ENCODE data around the gene TMCO5A. TPM values are rescaled to one million over a fixed set of nuclear protein-coding genes. Genes with fewer than 3 reads are reported as not detected.
"Not testable (repeated sequence)": the region's sequence is repeated elsewhere in the genome, so short reads cannot be mapped to it uniquely, and the experiment has no call there.

Gene TMCO5A
- total RNA-seq, 2 experiments from 2014 or later = not detected

- no peaks in the 10 kb centered on the region for H3K9me3 Mint-ChIP-seq (ENCODE audit: insufficient read depth)
- no peaks in the 10 kb centered on the region for H3K36me3 Mint-ChIP-seq (ENCODE audit: low read depth)
- no peak overlapping the region for H3K27ac Mint-ChIP-seq
- H3K4me1 Mint-ChIP-seq (ENCODE audit: low read depth) = no peaks in the 10 kb centered on the region
- no peaks in the 10 kb centered on the region for H3K27me3 Mint-ChIP-seq (ENCODE audit: low read depth)
- POLR2A ChIA-PET = no interaction called here
- no peak overlapping the region for H3K4me3 Mint-ChIP-seq
- DNase-seq = no peak
- no peak for ATAC-seq
- CTCF ChIA-PET = no interaction called here
These were observed 8.3 kb upstream of the TMCO5A start for GRCh38 chr15:37926136-37926535.

GRCh38 chr15:37929238-37929637 lies 5.2 kb upstream of the TMCO5A start:
- no peaks in the 10 kb centered on the region for H3K27me3 Mint-ChIP-seq (ENCODE audit: low read depth)

DNA sequence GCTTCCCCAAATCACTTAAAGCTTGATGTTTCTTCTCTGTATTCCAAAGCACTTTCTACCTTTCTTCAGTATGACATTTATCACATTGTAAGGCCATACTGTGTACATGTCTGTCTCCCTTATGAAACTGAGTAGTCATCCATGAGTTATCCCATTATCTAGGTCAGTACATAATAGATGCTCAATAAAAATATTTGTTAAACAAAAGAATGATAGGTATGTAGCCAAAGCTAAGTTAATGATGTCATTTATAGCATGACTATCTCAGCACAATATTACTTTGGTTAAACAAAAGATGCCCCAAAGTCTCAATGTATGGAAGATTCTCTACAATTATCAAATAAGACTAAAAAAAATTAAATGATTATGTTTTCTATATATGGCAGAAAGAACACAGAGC lies 3.1 kb upstream of the TMCO5A start:
- no peaks in the 10 kb centered on the region for H3K27me3 Mint-ChIP-seq (ENCODE audit: low read depth)
- ATAC-seq = no peak
- no peak overlapping the region for H3K4me3 Mint-ChIP-seq
- no peaks in the 10 kb centered on the region for H3K36me3 Mint-ChIP-seq (ENCODE audit: low read depth)
- H3K27ac Mint-ChIP-seq = no peak overlapping the region
- POLR2A ChIA-PET = no interaction called here
- H3K9me3 Mint-ChIP-seq (ENCODE audit: insufficient read depth) = no peaks in the 10 kb centered on the region
- H3K4me1 Mint-ChIP-seq (ENCODE audit: low read depth) = no peaks in the 10 kb centered on the region
- CTCF ChIA-PET = no interaction called here
- no peak for DNase-seq

More at GRCh38 chr15:37929238-37929637, 5.2 kb upstream of the TMCO5A start:
- Mint-ChIP-seq H3K9me3 (ENCODE audit: insufficient read depth) (no peaks in the 10 kb centered on the region), H3K4me1 (ENCODE audit: low read depth) (no peaks in the 10 kb centered on the region), H3K36me3 (ENCODE audit: low read depth) (no peaks in the 10 kb centered on the region), H3K27ac (no peak overlapping the region), H3K4me3 (no peak overlapping the region)
- ChIA-PET POLR2A (no interaction called here), CTCF (no interaction called here)
- DNase-seq (no peak), ATAC-seq (no peak)

DNA sequence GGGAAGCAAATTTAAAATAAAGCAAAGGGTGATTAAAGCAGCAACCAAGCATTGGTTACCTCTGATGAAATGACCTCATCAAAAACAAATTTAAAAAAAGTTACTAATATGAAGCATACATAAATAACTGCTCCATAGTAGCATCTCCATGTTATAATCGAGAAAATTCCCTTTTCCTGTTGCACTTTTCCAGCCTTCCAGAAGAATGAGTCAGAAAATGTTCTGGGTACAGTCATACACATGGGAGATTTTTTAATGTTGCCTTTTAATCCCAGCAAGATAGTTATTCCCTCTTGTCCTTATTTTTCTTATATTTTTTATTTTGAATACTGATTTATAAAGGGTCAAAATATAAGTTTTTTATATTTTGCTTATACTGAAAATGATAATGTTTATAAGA lies 2.6 kb upstream of the TMCO5A start:
- no peaks in the 10 kb centered on the region for H3K36me3 Mint-ChIP-seq (ENCODE audit: low read depth)
- no peaks in the 10 kb centered on the region for H3K4me1 Mint-ChIP-seq (ENCODE audit: low read depth)
- CTCF ChIA-PET = no interaction called here

DNA sequence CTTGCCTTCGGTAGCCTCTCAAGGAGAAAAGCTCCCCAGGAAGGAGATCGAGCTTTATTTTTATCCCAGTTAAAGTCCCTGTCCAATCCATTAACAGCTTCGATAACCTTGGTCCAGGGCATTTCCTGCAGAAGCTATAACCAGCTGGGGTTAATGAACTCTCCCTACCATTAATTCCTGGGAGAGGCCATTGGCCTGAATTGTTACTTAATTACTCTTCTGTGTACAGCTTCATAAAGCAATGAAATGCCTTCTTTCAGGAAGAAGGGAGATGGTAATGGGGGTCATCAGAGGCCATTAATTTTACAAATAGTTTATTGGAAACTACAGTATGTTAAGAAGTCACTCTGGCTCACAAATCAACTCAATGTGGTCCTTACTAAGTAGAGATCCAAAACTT lies 1.9 kb upstream of the TMCO5A start:
- Mint-ChIP-seq H3K27ac (no peak overlapping the region), H3K4me1 (ENCODE audit: low read depth) (no peaks in the 10 kb centered on the region), H3K27me3 (ENCODE audit: low read depth) (no peaks in the 10 kb centered on the region), H3K36me3 (ENCODE audit: low read depth) (no peaks in the 10 kb centered on the region), H3K9me3 (ENCODE audit: insufficient read depth) (no peaks in the 10 kb centered on the region), H3K4me3 (no peak overlapping the region)
- no peak for DNase-seq
- POLR2A ChIA-PET = no interaction called here
- ATAC-seq = no peak
- CTCF ChIA-PET = no interaction called here

More for the DNA sequence above, 2.6 kb upstream of the TMCO5A start:
- ATAC-seq (no peak), DNase-seq (no peak)
- POLR2A ChIA-PET = no interaction called here
- no peak overlapping the region for H3K4me3 Mint-ChIP-seq
- no peaks in the 10 kb centered on the region for H3K9me3 Mint-ChIP-seq (ENCODE audit: insufficient read depth)
- no peaks in the 10 kb centered on the region for H3K27me3 Mint-ChIP-seq (ENCODE audit: low read depth)
- H3K27ac Mint-ChIP-seq = no peak overlapping the region

DNA sequence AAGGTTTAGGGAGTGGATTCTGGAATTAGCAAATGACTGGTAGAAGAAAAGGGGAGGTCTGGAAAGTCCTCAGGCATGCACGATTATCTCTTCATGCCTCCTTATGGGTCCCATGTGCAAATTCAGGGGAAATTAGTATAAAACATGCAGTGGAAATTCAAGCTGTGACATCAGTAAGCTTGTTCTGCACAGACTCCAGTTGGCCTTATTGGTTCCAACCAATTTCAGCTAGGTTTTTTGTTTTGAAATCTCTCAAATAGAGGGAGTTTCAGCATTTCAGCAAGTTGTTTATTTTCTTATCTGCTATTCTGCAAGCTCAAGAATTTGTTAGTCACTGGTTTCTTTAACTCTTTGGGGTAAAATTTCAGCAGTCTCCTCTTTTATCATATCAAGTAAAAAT lies 774 bp upstream of the TMCO5A start:
- DNase-seq = no peak
- no peak overlapping the region for H3K27ac Mint-ChIP-seq
- H3K4me3 Mint-ChIP-seq = no peak overlapping the region
- no peaks in the 10 kb centered on the region for H3K9me3 Mint-ChIP-seq (ENCODE audit: insufficient read depth)
- ATAC-seq = no peak
- H3K27me3 Mint-ChIP-seq (ENCODE audit: low read depth) = no peaks in the 10 kb centered on the region
- ChIA-PET POLR2A (no interaction called here), CTCF (no interaction called here)
- H3K4me1 Mint-ChIP-seq (ENCODE audit: low read depth) = no peaks in the 10 kb centered on the region
- H3K36me3 Mint-ChIP-seq (ENCODE audit: low read depth) = no peaks in the 10 kb centered on the region

GRCh38 chr15:37940876-37941275 lies 6.4 kb downstream of the TMCO5A start:
- CTCF ChIA-PET = no interaction called here
- Mint-ChIP-seq H3K36me3 (ENCODE audit: low read depth) (no peaks in the 10 kb centered on the region), H3K27ac (no peak overlapping the region), H3K4me1 (ENCODE audit: low read depth) (no peaks in the 10 kb centered on the region), H3K9me3 (ENCODE audit: insufficient read depth) (no peaks in the 10 kb centered on the region), H3K27me3 (ENCODE audit: low read depth) (no peaks in the 10 kb centered on the region), H3K4me3 (no peak overlapping the region)
- no peak for ATAC-seq
- no peak for DNase-seq
- POLR2A ChIA-PET = no interaction called here

GRCh38 chr15:37941779-37942178 lies 7.3 kb downstream of the TMCO5A start:
- ATAC-seq (no peak), DNase-seq (no peak)
- no peak overlapping the region for H3K4me3 Mint-ChIP-seq
- H3K4me1 Mint-ChIP-seq (ENCODE audit: low read depth) = no peaks in the 10 kb centered on the region
- H3K36me3 Mint-ChIP-seq (ENCODE audit: low read depth) = no peaks in the 10 kb centered on the region
- H3K27ac Mint-ChIP-seq = no peak overlapping the region
- no peaks in the 10 kb centered on the region for H3K9me3 Mint-ChIP-seq (ENCODE audit: insufficient read depth)
- ChIA-PET CTCF (no interaction called here), POLR2A (no interaction called here)
- H3K27me3 Mint-ChIP-seq (ENCODE audit: low read depth) = no peaks in the 10 kb centered on the region

DNA sequence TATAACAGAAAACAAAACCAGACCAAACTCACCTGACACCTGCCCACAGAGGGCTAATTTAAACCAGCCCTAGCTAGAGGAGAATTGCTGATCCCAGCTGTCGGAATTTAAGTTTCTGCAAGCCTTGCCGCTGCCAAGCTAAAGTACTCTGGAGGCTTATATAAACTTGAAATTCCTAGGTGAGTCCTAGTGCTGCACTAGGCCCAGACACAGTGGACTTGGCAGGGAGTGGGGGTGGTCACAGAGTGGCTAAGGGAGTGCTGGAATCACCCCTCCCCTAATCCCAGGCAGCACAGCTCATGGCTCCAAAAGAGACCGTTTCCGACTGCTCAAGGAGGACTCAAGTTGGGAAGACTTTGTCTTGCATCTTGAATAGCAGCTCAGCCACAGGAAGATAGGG lies 17.6 kb downstream of the TMCO5A start:
- no peak for ATAC-seq

DNA sequence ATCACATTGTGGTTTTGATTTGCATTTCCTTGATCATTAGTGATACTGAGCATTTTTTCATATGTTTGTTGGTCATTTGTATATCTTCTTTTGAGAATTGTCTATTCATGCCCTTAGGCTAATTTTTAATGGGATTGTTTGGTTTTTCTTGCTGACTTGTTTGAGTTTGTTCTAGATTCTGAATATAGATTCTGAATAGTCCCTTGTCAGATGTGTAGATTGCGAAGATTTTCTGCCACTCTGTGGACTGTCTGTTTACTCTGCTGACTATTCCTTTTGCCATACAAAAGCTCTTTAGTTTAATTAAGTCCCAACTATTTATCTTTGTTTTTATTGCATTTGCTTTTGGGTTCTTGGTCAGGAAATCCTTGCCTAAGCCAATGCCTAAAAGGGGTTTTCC lies 26.3 kb downstream of the TMCO5A start:
- H3K27ac Mint-ChIP-seq; H3K9me3 Mint-ChIP-seq (ENCODE audit: insufficient read depth); POLR2A ChIA-PET; ATAC-seq; CTCF ChIA-PET; DNase-seq; H3K4me3 Mint-ChIP-seq; H3K36me3 Mint-ChIP-seq (ENCODE audit: low read depth); H3K4me1 Mint-ChIP-seq (ENCODE audit: low read depth); H3K27me3 Mint-ChIP-seq (ENCODE audit: low read depth): not testable (repeated sequence)

More for the DNA sequence above, 17.6 kb downstream of the TMCO5A start:
- Mint-ChIP-seq H3K27me3 (ENCODE audit: low read depth) (no peaks in the 10 kb centered on the region), H3K36me3 (ENCODE audit: low read depth) (no peaks in the 10 kb centered on the region), H3K4me3 (no peak overlapping the region), H3K4me1 (ENCODE audit: low read depth) (no peaks in the 10 kb centered on the region), H3K9me3 (ENCODE audit: insufficient read depth) (no peaks in the 10 kb centered on the region), H3K27ac (no peak overlapping the region)
- ChIA-PET POLR2A (no interaction called here), CTCF (no interaction called here)
- no peak for DNase-seq

GRCh38 chr15:37967788-37968187 lies 33.3 kb downstream of the TMCO5A start:
- H3K27me3 Mint-ChIP-seq (ENCODE audit: low read depth) = peaks cover 5% of the 10 kb centered on the region
- no peak overlapping the region for H3K4me3 Mint-ChIP-seq
- H3K9me3 Mint-ChIP-seq (ENCODE audit: insufficient read depth) = no peaks in the 10 kb centered on the region
- H3K4me1 Mint-ChIP-seq (ENCODE audit: low read depth) = no peaks in the 10 kb centered on the region
- ATAC-seq (no peak), DNase-seq (no peak)
- POLR2A ChIA-PET = no interaction called here
- CTCF ChIA-PET = no interaction called here
- H3K27ac Mint-ChIP-seq = no peak overlapping the region
- no peaks in the 10 kb centered on the region for H3K36me3 Mint-ChIP-seq (ENCODE audit: low read depth)

DNA sequence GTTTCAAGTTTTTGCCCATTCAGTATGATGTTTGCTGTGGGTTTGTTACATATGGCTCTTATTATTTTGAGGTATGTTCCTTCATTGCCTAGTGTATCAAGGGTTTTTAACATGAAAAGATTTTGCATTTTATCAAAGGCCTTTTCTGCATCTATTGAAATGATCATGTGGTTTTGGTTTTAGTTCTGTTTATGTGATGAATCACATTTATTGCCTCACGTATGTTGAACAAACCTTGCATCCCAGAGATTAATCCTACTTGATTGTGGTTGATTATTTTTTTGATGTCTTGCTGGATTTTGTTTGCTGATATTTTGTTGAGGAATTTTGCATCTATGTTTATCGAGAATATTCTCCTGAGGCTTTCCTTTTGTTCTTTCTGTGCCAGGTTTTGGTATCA lies 39.4 kb downstream of the TMCO5A start:
- H3K36me3 Mint-ChIP-seq (ENCODE audit: low read depth) = no peaks in the 10 kb centered on the region
- CTCF ChIA-PET = no interaction called here
- no peak overlapping the region for H3K27ac Mint-ChIP-seq
- H3K4me1 Mint-ChIP-seq (ENCODE audit: low read depth) = no peaks in the 10 kb centered on the region
- no peak for DNase-seq
- no peak for ATAC-seq
- peaks cover 3% of the 10 kb centered on the region for H3K27me3 Mint-ChIP-seq (ENCODE audit: low read depth)
- H3K4me3 Mint-ChIP-seq = no peak overlapping the region
- no peaks in the 10 kb centered on the region for H3K9me3 Mint-ChIP-seq (ENCODE audit: insufficient read depth)
- POLR2A ChIA-PET = no interaction called here

DNA sequence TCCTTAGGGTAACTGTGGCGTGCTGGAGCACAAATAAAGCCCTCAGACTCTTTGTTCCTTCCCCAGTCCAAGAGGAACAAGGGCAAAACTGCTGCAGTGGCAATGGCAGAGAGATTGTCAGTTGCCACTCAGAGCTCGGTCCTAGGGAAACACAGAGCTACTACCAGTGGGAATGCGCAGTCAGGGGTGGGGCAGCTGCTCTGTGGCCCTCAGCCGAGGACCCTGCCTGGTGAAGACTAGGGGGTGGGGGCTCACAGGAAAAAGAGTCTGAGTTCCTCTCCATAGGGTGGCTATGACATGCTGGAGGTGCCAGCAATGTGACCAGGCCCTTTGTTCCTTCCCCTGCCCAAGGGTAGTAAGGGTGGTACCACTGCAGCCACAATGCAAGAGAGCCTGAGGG lies 43.8 kb downstream of the TMCO5A start:
- H3K36me3 Mint-ChIP-seq (ENCODE audit: low read depth) = no peaks in the 10 kb centered on the region
- no peaks in the 10 kb centered on the region for H3K4me1 Mint-ChIP-seq (ENCODE audit: low read depth)
- H3K4me3 Mint-ChIP-seq = no peak overlapping the region
- H3K9me3 Mint-ChIP-seq (ENCODE audit: insufficient read depth) = no peaks in the 10 kb centered on the region
- CTCF ChIA-PET = no interaction called here
- H3K27me3 Mint-ChIP-seq (ENCODE audit: low read depth) = peaks cover 3% of the 10 kb centered on the region
- no peak for ATAC-seq
- POLR2A ChIA-PET = no interaction called here
- DNase-seq = no peak
- no peak overlapping the region for H3K27ac Mint-ChIP-seq

All from activated CD8-positive, alpha-beta T cell treated with anti-CD3 and anti-CD28 coated beads, Interleukin-2, amount 10 ng/mL, durations not matched to agents 7 days and 5 days (primary cell).